Measurements from ENCODE around the gene OSER1.

OSER1 gene

DNA sequence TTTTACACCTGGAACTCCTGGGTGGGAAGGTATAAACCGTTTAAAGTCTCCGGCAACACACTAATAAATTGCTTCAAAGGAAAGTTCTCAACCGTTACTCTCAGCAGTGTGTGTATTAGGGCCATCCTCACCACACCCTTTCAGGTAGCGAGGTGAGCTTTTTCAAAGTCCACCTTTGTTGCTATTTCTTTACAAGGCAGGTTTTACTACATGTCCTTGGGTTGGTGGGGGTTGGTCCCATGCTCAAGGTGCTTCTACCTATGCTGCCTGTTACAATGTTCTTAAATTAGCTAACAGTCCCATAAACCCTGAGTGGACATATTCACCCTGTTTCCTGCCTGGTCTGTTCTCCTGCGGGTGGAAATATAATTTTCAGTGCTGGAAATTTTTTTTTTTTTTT, 13.2 kb upstream of the OSER1 start:
- DNase-seq: no peak

DNA sequence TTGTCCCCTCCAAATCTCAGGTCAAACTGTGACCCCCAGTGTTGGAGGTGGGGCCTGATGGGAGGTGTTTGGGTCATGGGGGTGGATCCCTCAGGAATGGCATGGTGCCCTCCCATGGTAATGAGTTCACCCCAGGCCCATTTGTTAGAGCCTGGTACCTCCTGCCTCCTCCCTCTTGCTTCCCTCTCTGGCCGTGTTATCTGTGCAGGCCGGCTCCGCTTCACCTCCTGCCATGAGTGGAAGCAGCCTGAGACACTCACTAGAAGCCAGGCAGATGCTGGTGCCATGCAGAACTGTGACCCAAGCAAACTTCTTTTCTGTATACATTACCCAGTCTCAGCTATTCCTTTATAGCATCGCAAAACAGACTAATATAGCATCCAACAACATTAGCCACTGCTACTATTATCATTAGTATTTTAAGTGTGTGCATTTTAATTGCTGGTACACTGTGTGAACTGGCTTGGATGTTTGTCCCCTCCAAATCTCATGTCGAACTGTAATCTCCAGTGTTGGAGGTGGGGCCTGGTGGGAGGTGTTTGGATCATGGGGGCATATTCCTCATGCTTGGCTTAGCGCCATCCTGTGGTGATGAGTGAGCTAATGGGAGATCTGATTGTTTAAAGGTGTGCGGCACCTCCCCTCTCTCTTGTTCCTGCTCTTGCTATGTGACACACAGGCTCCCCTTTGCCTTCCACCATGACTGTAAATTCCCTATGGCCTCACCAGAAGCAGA, 12.2 kb upstream of the OSER1 start:
- DNase-seq: no peak

DNA sequence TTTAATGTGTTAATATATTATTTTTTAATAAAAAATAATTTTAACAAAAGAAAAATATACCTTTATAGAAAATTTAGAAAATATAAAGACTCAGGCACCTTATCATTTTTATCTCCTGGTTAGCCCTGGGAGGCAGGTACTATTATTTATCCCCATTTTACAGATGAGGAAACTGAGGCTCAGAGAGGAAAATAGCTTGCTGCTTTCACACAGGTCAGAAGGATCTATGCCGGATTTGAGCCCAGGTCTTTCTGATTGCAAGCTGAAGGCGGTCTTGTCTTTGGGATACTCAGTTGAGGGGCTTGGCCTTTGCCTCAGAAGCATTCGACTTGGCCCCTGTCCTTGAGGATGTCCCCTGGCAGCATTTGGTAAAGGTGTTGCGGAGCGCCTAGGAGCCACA, 11.5 kb upstream of the OSER1 start:
- no peak for DNase-seq

GRCh38 chr20:44221368-44221954, 10.9 kb upstream of the OSER1 start:
- DNase-seq: no peak

DNA sequence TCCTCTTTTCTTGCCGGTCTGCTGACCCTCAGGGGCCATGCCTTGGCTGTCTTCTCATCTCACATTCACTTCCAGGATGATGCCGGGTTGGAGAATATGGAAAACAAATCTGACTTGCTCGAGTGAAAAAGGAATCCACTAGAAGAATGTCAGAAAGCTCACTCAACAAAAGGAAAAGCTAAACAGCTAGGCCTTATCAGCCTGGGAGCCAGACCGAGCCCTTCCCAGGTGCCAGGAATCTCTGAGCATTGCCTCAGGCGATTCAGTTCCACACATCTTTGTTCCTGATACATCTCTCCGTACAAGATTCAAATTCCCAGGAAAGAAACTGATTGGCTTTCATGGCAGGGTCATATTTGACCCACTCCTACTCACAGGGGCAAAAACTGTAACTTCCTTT, 9.2 kb upstream of the OSER1 start:
- DNase-seq: no peak

DNA sequence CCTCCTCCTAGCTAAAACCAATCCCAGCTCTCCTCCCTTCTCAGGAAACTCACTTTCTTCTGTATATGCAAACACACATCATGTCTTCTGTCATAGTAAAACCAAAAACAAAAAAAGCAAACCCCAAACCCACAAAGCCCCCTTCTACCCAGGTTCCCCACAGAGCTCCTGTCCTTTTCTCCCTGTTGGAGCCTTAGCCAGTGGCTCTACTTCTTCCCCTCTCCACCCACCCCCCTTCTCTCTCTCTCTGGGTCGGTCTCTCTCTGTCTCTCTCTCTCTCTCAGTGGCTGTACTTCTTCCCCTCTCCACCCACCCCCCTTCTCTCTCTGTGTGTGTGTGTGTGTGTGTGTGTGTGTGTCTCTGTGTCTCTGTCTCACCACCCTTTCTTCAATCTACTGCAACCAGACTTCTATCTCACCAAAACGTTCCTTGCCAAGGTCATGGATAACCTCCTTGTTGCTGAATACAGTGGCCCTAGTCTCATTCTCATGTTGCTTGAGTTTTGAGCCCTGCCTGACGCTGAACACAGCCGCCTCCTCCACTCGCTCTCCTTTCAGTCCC, 8.7 kb upstream of the OSER1 start:
- DNase-seq: no peak

DNA sequence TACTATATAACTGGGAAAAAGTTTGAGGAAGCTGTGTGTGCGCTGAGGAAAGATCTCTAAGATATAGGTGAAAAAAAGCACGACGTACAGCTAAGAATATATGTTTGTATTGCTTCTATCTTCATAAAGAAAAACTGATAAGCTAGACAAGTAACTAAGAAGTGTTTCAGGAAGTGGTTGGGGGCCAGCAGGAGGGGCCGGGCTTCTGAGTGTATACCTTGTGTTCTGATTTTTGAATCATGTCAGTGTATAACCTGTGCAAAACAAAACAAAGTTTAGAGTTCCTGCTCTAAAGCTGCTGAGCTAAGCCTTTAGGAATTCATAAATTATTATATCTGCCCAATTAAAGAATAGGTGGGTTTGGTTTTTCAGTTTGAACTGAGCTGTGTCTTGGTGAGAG, 7.9 kb upstream of the OSER1 start:
- DNase-seq: peak; percentile 31

DNA sequence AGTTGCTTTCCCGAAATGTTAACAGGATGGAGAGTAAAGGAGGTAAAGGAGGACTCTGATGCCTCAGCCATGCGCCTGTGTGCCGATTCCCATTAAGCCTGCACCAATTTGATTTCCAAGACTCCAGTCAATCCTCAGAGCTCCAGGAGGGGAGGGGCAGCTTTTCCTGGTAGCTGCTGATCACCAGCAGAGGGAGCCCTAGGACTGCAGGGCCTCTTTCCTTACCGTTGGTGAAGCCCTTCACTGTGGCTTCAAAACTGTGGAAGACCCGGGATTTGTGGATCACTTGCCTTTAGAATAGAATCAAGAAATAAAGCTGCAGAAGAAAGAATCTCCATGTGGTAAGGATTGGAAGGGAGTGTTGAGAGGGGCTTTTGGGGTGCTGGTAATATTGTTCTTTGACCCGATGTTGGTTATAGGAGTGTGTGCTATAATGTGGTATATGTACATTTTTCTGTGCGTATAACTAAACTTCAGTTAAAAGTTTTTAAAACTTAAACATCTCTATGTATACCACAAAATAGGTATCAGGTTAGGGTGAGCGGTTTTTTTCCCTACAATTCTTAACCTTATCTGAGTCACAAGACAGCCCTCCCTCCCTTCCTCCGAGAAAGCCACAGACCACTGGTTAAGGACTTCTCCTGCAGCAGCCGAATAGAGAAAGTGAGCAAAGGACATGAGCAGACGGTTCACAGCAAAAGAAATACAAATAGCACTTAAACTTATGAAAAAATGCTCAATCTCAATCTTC, 6.9 kb upstream of the OSER1 start:
- peak; percentile 59 for DNase-seq

DNA sequence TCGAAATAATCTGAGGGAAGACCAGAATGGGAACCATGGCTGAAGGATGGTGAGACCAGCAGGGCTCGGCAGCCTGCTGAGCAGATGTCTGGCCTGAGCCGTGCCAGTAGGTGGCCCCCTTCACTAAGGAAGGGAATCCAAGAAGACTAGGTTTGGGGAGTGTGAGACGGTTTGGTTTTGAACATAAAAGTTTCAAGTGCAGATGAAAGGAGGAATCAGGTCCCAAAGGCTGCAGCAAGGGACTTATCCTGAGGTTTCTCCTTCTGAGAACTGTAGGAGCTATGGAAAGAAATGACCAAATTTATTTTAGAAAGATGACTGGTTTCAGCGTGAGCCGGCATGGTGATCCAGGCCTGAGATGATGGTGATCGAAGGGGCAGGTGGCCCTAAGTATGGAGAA, 4.6 kb upstream of the OSER1 start:
- peak; percentile 75 for DNase-seq

DNA sequence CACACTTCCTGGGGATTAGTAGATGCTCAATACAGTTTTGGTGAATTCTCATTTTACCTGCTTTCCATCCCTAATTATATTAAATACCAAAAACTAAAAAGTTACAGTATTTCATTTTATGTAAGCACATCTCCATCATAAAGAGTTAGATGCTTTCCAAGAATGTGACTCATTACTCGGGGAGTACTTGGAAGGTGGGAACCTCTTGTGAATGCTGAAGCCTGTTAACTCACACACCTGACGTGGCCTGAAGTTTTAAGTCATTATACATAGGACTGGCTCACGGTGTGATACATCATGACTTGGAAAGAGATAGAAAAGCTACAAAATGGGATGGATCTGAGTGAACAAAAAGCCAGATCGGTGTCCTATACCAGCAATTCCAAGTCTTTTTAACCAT, 2.2 kb upstream of the OSER1 start:
- no peak for DNase-seq

DNA sequence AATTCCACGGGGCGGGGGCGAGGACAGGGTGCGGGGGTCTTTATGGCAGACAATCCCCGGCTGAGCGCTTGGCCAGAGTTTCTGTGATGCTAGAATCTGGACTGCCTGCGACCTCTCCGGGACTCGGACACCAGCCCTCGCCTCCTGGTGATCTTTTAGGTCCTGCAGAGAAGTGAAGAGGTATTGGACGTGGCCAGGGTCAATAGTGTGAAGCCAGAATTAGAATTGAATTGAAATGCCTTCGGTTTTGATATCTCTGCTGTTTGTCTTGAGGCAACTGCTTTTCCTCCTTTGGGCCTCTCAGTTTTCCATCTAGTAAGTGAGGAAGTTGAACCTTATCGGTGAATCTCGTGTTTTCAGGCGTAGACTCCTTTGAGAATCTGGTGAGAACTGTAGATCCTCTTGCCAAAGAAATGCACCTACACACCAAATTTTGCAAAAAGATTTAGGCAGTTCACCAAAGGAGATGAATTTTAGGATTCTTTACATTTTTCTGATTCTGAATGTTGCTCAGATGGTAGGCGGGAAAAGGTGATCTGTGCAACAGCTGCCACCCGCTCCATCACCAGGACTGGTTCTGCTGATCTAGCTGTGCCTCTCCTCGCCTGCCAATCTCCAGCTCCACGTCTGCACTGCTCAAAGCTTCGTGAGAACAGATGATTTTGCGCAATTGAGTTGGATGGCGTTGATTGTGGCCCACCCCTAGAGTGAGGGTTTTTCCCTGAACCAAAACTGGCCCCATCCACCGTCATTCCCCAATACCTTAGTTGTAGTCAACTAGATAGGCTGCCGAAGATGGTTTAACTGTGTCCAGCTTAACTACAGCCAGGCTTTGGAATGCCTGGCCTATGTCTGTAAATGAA, 837 bp upstream of the OSER1 start:
- no peak for DNase-seq

DNA sequence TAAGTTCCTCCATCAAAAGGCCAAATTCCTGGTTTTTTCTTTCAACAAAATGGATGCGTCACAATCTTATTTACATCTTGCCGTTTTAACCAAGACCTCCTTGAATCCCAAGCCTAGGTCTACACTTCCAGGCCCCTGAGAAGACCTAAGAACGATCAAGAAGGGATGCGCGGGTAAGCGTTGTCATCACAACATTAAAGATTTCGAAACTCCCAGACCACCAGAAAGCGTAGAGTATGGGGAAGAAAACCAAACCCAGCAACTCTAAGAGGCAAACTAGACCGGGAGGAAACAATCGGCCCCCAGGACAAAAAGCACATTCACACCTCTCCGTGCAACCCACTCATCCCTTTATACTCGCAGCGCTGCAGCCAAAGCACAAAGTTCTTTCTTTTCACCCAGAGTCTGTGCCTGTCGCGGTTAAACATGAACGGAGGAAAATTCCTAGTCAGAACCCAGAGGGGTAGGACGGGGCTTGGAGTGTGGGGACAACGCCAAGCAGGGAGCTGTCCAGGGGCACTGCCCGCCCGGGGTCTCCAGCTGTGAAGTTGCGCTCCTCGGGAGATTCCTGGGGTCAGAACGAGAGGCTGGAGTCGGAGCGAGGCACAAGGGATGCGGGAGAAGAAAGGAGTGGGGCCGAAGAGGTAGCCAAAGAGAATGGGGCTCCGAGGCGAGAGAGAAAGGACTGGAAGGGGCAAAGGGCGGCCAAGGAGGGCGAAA, 725 bp downstream of the OSER1 start:
- DNase-seq: no peak

DNA sequence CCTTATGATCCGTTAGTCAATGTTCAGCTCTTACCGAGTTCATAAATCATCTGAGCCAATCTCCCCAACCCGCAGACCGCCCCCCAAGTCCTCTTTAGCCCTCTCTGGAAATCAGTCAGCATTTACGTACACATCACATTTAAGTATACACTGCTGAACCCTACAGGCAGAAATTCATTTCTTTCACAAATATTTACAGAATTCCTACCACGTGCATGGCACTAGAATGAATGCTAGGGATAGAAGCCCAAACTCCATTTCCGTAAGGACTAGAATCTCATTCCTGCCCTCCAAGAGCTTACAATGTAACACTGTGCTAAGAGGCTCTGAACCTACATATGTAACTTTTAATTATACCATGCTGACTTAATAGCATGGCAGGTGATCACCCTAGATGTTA, 1.8 kb downstream of the OSER1 start:
- no peak for DNase-seq

DNA sequence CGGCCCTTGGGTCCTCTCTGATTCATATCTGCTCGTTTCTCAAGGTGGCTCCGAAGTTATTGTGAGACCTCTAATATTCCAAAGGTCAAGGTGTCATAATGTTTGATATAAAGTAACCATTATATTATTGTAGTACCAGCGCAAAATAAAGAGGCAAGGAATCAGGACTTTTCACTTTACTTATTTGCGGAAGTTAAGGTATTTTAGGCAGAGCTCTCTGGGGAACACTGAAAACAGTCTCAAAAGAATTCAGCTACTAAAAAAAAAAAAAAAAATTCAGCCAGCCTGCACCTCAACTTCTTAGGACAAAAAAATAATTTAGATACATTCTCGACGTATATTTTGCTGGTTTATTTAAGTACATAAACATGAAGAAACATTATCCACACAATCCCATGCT, 2.4 kb downstream of the OSER1 start:
- no peak for DNase-seq

DNA sequence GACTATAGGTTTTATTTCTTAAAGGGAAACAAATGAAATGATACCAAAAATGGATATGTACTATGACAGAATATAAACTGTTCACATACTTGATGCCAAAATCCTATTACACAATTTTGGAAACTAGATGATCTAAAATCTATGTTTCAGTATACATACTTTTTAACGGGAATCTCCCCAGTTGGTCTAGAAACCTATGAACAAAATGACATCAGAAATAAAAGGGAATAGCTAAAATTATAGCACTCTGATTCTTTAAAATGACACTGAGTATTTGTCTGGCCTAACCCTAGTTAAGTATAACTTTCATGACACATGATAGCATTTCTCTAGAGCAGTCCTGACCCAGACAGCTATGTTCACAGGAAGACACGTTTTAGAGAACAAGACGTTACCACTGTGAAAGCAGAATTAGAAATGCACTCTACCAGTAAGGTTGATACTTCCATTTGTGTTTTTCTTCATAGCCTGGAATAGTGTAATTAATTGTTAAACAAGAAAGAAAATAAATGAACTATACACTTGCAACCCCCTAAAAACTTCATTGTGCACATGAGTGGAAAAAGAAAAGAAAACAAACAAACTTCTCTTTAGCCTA, 3.3 kb downstream of the OSER1 start:
- no peak for DNase-seq

GRCh38 chr20:44206132-44206531, 4.4 kb downstream of the OSER1 start:
- no peak for DNase-seq

GRCh38 chr20:44204832-44205215, 5.7 kb downstream of the OSER1 start:
- no peak for DNase-seq

GRCh38 chr20:44204156-44204831, 6.3 kb downstream of the OSER1 start:
- no peak for DNase-seq

GRCh38 chr20:44203161-44203560, 7.4 kb downstream of the OSER1 start:
- no peak for DNase-seq

- no peak for DNase-seq
Observed at GRCh38 chr20:44200983-44201382, 9.6 kb downstream of the OSER1 start.

- no peak for DNase-seq
Observed at GRCh38 chr20:44200371-44200770, 10.2 kb downstream of the OSER1 start.

Data from CD4-positive, alpha-beta T cell treated with Interleukin-15 for 1 hour (primary cell).